ENCODE data around the gene SLC27A6. TPM values are rescaled to one million over a fixed set of nuclear protein-coding genes. Genes with fewer than 3 reads are reported as not detected.
A peak's percentile ranks its signal among the peaks of the same experiment; 100 is the strongest.

Gene SLC27A6
- total and polyA plus RNA-seq, 2 experiments from 2014 or later, result 2.0 to 4.8 TPM

DNA sequence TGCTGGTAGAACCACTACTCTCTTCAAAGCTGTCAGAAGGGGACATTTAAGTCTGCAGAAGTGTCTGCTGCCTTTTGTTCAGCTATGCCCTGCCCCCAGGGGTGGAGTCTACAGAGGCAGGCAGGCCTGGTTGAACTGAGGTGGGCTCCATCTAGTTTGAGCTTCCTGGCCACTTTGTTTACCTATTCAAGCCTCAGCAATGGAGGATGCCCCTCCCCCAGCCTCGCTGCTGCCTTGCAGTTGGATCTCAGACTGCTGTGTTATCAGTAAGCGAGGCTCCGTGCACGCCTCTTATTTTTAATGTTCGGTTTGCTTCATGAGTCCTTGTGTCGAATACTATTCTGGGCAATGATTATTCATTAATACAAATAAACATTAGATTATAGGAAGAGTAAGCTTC is 3.1 kb upstream of the SLC27A6 start (continued):
- no peak for TF ChIP-seq EZH2phosphoT487 (IDR thresholded peaks at IDR 0.05; ENCODE audit: unreplicated experiment)
- TF ChIP-seq JUNB (IDR thresholded peaks at IDR 0.05; ENCODE audit: unreplicated experiment), result no peak
- no peak for TF ChIP-seq NANOG (IDR thresholded peaks at IDR 0.05; ENCODE audit: borderline replicate concordance)

DNA sequence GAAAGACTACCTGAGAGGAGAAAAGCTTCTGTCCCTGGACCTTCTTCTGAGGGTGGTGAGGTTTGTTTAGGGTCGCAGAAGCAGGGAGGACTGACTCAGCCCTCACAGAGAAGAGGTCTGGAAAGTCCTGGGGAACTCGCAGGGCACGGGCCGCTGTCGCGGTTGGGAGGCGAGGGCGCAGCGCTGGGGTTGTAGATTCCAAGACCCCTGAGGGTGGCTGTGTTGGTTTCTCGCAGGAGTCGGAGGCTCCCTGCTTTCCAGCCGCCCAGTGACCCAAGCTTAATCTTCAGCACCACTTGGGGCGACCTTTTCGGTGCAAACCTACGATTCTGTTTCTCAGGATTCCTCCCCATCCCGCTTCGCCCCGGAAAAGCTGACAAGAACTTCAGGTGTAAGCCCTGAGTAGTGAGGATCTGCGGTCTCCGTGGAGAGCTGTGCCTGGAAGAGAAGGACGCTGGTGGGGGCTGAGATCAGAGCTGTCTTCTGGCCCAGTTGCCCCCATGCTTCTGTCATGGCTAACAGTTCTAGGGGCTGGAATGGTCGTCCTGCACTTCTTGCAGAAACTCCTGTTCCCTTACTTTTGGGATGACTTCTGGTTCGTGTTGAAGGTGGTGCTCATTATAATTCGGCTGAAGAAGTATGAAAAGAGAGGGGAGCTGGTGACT is 482 bp downstream of the SLC27A6 start:
- Mint-ChIP-seq H3K27me3 (ENCODE audit: insufficient read depth, low read depth, poor library complexity) (peaks cover 23% of the 10 kb centered on the region), H3K27ac (no peak overlapping the region), H3K36me3 (ENCODE audit: low read depth) (peaks cover 6% of the 10 kb centered on the region; the same call in 2 of the 3 replicates), H3K4me1 (peaks cover 13% of the 10 kb centered on the region), H3K4me3 (peak overlapping the region; percentile 72), H3K9me3 (peaks cover 8% of the 10 kb centered on the region; the same call in 2 of the 3 replicates)
- TF ChIP-seq, protein P1, sequence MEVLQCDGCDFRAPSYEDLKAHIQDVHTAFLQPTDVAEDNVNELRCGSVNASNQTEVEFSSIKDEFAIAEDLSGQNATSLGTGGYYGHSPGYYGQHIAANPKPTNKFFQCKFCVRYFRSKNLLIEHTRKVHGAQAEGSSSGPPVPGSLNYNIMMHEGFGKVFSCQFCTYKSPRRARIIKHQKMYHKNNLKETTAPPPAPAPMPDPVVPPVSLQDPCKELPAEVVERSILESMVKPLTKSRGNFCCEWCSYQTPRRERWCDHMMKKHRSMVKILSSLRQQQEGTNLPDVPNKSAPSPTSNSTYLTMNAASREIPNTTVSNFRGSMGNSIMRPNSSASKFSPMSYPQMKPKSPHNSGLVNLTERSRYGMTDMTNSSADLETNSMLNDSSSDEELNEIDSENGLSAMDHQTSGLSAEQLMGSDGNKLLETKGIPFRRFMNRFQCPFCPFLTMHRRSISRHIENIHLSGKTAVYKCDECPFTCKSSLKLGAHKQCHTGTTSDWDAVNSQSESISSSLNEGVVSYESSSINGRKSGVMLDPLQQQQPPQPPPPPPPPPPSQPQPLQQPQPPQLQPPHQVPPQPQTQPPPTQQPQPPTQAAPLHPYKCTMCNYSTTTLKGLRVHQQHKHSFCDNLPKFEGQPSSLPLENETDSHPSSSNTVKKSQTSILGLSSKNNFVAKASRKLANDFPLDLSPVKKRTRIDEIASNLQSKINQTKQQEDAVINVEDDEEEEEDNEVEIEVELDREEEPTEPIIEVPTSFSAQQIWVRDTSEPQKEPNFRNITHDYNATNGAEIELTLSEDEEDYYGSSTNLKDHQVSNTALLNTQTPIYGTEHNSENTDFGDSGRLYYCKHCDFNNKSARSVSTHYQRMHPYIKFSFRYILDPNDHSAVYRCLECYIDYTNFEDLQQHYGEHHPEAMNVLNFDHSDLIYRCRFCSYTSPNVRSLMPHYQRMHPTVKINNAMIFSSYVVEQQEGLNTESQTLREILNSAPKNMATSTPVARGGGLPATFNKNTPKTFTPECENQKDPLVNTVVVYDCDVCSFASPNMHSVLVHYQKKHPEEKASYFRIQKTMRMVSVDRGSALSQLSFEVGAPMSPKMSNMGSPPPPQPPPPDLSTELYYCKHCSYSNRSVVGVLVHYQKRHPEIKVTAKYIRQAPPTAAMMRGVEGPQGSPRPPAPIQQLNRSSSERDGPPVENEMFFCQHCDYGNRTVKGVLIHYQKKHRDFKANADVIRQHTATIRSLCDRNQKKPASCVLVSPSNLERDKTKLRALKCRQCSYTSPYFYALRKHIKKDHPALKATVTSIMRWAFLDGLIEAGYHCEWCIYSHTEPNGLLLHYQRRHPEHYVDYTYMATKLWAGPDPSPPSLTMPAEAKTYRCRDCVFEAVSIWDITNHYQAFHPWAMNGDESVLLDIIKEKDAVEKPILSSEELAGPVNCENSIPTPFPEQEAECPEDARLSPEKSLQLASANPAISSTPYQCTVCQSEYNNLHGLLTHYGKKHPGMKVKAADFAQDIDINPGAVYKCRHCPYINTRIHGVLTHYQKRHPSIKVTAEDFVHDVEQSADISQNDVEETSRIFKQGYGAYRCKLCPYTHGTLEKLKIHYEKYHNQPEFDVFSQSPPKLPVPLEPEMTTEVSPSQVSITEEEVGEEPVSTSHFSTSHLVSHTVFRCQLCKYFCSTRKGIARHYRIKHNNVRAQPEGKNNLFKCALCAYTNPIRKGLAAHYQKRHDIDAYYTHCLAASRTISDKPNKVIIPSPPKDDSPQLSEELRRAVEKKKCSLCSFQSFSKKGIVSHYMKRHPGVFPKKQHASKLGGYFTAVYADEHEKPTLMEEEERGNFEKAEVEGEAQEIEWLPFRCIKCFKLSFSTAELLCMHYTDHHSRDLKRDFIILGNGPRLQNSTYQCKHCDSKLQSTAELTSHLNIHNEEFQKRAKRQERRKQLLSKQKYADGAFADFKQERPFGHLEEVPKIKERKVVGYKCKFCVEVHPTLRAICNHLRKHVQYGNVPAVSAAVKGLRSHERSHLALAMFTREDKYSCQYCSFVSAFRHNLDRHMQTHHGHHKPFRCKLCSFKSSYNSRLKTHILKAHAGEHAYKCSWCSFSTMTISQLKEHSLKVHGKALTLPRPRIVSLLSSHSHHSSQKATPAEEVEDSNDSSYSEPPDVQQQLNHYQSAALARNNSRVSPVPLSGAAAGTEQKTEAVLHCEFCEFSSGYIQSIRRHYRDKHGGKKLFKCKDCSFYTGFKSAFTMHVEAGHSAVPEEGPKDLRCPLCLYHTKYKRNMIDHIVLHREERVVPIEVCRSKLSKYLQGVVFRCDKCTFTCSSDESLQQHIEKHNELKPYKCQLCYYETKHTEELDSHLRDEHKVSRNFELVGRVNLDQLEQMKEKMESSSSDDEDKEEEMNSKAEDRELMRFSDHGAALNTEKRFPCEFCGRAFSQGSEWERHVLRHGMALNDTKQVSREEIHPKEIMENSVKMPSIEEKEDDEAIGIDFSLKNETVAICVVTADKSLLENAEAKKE (CRISPR knock-in tag; IDR thresholded peaks at IDR 0.05), result 0 out of 2 replicates have a peak, but pooled peaks have one; percentile 5
- no peak for TF ChIP-seq ZNF331 (CRISPR knock-in tag; IDR thresholded peaks at IDR 0.05; ENCODE audit: low read depth)
- no peak overlapping the region for H3K27ac ChIP-seq (ENCODE audit: low read depth)
- no peaks in the 10 kb centered on the region for H3K36me3 ChIP-seq (ENCODE audit: insufficient read depth)
- H3K9me2 ChIP-seq (ENCODE audit: insufficient read depth), result peaks cover 3% of the 10 kb centered on the region; the same call in 1 of the 2 replicates
- no peaks in the 10 kb centered on the region for H3K4me1 ChIP-seq (ENCODE audit: insufficient read depth)
- H3K27me3 ChIP-seq (ENCODE audit: insufficient read depth), result peaks cover 33% of the 10 kb centered on the region
- H2AFZ ChIP-seq, result peak overlapping the region; percentile 99
- DNase-seq (ENCODE audit: low spot score) (peak; percentile 43), ATAC-seq (peak; percentile 67)
- no peaks in the 10 kb centered on the region for H3F3A ChIP-seq (replicated peaks; ENCODE audit: low read depth)
- H3K79me2 ChIP-seq (replicated peaks; ENCODE audit: insufficient read depth), result no peaks in the 10 kb centered on the region
- H3K4me2 ChIP-seq, result peak overlapping the region; percentile 95
- H4K20me1 ChIP-seq (replicated peaks; ENCODE audit: insufficient read depth), result no peaks in the 10 kb centered on the region
- peak overlapping the region; percentile 86 for H3K4me3 ChIP-seq

Data from GM23338 (cell line).